HG03097 (cell line): ENCODE measurements around the gene PURA.
"Not testable (repeated sequence)": the region's sequence is repeated elsewhere in the genome, so short reads cannot be mapped to it uniquely, and the experiment has no call there.

Experiments used
- ATAC-seq: cut with Tn5 transposase; IDR thresholded peaks from one replicate; pipeline ENCODE4 v1.9.1; 2021; ENCODE audit not compliant: unreplicated experiment, low FRiP score

Gene PURA

GRCh38 chr5:140154710-140155381, 40.9 kb downstream of the PURA start:
- ATAC-seq: not testable (repeated sequence)

GRCh38 chr5:140157032-140157781, 43.3 kb downstream of the PURA start:
- peak; percentile 83 for ATAC-seq

GRCh38 chr5:140159014-140159927, 45.4 kb downstream of the PURA start:
- no peak for ATAC-seq

GRCh38 chr5:140162275-140162674, 48.4 kb downstream of the PURA start:
- ATAC-seq: no peak

GRCh38 chr5:140162781-140163180, 48.9 kb downstream of the PURA start:
- ATAC-seq: no peak

GRCh38 chr5:140165101-140165922, 51.4 kb downstream of the PURA start:
- no peak for ATAC-seq

GRCh38 chr5:140165923-140166270, 52.0 kb downstream of the PURA start:
- ATAC-seq: no peak

- ATAC-seq: no peak
Observed at GRCh38 chr5:140166911-140167310, 53.0 kb downstream of the PURA start.

- no peak for ATAC-seq
Observed at GRCh38 chr5:140168371-140168770, 54.5 kb downstream of the PURA start.

- ATAC-seq: no peak
Observed at GRCh38 chr5:140169410-140169809, 55.5 kb downstream of the PURA start.

GRCh38 chr5:140172483-140172882, 58.6 kb downstream of the PURA start:
- no peak for ATAC-seq

GRCh38 chr5:140174014-140174413, 60.1 kb downstream of the PURA start:
- ATAC-seq: no peak

GRCh38 chr5:140174465-140175366, 60.8 kb downstream of the PURA start, which contains the start of gene CYSTM1:
Gene CYSTM1 (plus strand): TSS chr5:140175188. CDS start chr5:140194466, 19,278 bp downstream.
- ATAC-seq: peak; percentile 89
